GM12892 (cell line): ENCODE data around the gene YTHDC1.

Experiments
- POLR2A ChIP-seq: IDR thresholded peaks from 2 replicates; pipeline ENCODE4 v1.6.1; 2011; ENCODE audit warnings: low read depth, low read length, control low read depth
- POLR2AphosphoS5 ChIP-seq: IDR thresholded peaks from 2 replicates; pipeline ENCODE4 v1.6.1; 2011; ENCODE audit warnings: low read depth, low read length, control low read depth

DNA sequence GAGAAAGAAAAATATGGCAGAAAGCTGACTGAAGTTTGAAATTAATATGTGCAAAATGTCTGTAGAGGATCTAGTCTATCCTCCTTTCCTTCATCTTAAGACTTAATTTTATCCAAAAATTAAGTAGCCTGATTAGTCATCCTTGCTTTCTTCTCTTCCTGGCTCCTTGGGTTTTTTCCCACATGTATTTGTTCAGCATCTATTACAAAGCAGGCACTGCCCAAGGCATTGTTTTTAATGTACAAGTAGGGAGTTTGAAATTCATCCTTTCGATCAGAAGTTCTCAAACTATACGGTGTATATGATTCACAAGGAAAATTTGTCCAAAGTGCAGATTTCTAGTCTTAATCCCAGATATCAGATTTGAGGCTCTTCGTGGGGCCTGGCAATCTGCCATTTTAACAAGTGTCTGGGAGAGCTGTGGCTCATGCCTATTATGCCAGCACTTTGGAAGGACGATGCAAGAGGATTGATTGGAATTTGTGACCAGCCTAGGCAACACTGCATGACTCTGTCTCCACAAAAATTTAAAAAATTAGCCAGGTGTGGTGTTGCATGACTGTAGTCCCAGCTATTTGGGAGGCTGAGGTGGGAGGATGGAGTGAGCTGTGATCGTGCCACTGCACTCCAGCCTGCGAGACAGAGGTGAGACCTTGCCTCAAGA is 19.4 kb upstream of the YTHDC1 start:
- TF ChIP-seq POLR2A (no peak), POLR2AphosphoS5 (no peak)
